ENCODE results near the gene CEP162.

GRCh38 chr6:84213217-84213616, 14.2 kb downstream of the CEP162 start:
- TF ChIP-seq, protein P1, sequence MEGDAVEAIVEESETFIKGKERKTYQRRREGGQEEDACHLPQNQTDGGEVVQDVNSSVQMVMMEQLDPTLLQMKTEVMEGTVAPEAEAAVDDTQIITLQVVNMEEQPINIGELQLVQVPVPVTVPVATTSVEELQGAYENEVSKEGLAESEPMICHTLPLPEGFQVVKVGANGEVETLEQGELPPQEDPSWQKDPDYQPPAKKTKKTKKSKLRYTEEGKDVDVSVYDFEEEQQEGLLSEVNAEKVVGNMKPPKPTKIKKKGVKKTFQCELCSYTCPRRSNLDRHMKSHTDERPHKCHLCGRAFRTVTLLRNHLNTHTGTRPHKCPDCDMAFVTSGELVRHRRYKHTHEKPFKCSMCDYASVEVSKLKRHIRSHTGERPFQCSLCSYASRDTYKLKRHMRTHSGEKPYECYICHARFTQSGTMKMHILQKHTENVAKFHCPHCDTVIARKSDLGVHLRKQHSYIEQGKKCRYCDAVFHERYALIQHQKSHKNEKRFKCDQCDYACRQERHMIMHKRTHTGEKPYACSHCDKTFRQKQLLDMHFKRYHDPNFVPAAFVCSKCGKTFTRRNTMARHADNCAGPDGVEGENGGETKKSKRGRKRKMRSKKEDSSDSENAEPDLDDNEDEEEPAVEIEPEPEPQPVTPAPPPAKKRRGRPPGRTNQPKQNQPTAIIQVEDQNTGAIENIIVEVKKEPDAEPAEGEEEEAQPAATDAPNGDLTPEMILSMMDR (IDR thresholded peaks at IDR 0.05) = no peak
- TF ChIP-seq POLR2AphosphoS5 (IDR thresholded peaks at IDR 0.05) (no peak), POLR2A (IDR thresholded peaks at IDR 0.05; ENCODE audit: low read depth) (no peak), EP300 (IDR thresholded peaks at IDR 0.05) (no peak)
